CD4-positive, alpha-beta T cell treated with Interleukin-6 for 4 hours (primary cell): ENCODE measurements around the gene MRPS5.
"Not testable (repeated sequence)": the region's sequence is repeated elsewhere in the genome, so short reads cannot be mapped to it uniquely, and the experiment has no call there.

ENCODE experiments used
- DNase-seq: peaks from one replicate; pipeline ENCODE4 v3.0.0-alpha.2; 2020; ENCODE audit warnings: mixed read lengths

Gene MRPS5

GRCh38 chr2:95121407-95122196, at the start of gene MRPS5:
Gene MRPS5, minus strand, starts transcription at chr2:95121808. Its CDS starts 17 bp downstream, at chr2:95121791.
- peak; percentile 90 for DNase-seq

DNA sequence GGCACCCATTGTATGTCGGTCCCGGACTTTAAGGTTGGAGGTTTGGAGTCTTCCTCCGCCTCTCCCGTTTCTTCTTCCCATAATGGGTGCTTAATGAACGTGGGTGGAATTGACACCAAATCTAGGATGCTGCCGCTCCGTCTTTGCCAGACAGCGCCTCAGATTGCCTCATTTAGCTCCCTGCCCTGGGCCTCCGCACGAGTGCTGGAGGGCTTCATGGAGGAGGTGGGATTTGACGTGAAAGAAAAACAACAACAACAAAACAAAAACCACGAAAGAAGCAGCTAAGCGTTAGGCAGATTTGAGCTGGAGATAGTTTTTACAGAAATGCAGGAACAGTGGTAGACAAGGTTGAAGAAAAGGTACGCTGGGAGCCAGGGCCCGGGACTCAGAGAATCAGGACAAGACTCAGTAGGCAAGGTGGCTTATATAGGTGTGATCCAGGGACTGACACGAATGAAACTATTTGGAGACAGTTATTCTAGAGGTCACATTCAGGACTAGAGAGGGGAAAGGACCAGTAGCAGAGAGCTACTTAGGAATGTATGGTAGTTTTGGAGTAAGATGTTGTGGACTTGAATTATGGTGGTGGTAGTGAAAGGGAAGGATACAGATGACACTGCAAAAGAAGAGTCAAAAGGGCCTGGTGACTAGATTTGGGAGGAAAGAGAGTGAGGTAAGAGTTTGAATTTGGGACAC, 44.6 kb upstream of the MRPS5 start:
- DNase-seq: no peak

GRCh38 chr2:95165371-95166064, 43.9 kb upstream of the MRPS5 start, which contains the start of gene ZNF2:
Gene ZNF2, plus strand, starts transcription at chr2:95165809. Its CDS starts 10,418 bp downstream, at chr2:95176227.
- DNase-seq: peak; percentile 98

- DNase-seq: no peak
These were observed 43.4 kb upstream of the MRPS5 start for GRCh38 chr2:95165030-95165370.

DNA sequence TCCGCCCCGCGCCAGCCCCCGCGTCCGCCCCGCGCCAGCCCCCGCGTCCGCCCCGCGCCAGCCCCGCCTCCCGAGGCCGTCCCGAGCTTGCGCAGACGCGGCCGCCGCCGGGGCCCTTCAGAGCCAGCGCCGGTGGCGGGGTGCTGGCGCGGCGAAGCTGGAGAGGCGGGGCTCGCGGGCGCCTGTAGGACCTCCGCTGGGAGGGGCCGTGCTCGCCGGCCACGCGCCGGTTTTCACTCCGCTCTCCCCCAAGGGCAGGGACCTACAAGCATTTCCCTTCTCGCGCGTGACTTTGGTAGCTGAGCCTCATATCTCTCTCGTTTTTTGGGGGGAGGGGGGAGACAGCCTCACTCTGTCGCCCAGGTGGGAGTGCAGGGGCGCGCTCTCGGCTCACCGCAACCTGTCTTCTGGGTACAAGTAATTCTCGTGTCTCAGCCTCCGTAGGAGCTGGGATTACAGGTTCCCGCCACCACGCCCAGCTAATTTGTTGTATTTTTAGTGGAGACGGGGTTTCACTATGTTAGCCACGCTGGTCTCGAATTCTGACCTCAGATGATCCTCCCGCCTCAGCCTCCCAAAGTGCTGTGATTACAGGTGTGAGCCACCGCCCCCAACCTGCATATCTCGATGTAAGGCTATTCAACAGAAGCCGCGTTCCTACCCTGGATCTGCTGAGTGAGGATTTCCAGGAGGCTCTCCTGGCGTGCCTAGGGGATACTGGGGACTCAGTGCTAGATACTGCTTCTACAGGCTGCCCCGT, 38.3 kb upstream of the MRPS5 start, which contains the start of gene ZNF514:
Gene ZNF514, minus strand, starts transcription at position 159 of the 760 bp plus-strand sequence. CDS start 6,595 bp downstream, outside the sequence.
- peak; percentile 85 for DNase-seq

DNA sequence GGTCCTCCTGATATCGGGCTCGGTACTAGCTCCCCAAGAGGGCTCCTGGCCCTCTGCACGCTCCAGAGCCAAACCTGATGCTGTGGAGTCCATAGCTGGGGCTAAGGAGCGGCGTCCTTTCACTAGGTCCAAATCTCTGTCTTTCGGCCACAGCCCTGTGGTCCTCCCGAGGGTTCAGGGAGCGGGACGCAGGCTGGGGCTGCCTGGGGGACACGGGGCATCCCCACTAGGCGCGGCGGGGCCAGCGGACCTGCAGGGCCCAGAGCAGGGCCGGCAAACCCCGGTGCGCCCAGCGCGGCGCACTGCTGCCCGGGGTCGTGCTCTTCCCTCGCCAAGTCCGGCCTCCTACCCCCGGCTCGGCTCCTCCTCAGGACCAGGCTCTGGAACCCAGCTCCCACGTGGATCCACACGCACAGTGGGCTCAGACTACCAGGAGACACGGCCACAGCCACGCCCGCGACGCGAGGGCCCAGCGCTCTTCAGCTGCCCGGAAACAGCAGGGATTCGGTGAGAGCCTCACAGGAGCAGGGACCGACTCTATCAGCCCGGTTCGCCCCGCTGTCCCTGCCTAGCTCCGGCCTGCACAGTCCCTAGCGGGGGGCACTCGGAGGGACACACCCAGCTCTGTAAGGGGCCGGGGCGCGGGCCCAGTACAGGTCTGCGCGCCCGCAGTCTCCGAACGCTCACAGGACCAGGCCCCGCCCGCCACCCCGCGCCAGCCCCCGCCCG, 37.4 kb upstream of the MRPS5 start:
- no peak for DNase-seq

GRCh38 chr2:95158441-95158840, 36.8 kb upstream of the MRPS5 start:
- DNase-seq: no peak

DNA sequence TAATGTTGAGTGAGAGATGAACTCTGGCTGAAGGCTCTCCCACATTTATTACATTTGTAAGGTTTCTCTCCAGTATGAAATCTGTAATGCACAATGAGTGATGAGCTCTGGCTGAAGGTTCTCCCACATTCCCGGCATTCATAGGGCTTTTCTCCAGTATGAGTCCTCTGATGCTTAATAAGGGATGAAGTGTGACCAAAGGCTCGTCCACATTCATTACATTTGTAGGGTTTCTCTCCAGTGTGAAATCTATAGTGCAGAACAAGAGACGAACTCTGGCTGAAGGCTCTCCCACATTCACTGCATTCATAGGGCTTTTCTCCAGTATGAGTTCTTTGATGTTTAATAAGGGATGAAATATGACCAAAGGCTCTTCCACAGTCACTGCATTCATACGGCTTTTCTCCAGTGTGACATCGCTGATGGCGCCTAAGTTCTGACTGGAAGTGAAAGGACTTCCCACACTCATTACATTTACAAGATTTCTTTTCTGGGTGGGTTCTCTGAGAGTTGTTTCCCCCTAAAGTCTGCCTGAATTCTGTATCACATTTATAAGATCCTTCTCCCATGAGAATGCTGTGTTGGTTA, 27.9 kb upstream of the MRPS5 start:
- no peak for DNase-seq

DNA sequence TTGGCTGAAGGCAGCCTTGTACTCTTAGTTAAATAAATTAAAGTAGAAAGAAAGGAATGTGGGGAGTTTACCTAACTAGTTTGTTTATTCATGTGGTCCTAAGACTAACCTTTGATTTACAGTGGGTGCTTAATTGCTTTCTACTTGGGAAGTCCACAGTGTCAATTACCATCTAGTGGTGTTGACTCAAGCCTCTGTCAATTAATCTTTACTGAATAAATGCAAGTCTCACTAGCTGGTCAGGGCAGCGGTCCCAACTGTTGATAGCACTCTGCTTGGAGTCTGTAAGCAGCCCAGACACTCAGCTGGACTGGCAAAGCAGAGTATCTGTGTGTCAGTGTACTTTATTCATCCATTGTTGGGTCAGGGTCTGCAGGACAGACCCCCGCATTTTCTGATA, 22.2 kb upstream of the MRPS5 start:
- no peak for DNase-seq

GRCh38 chr2:95138702-95139101, 17.1 kb upstream of the MRPS5 start:
- DNase-seq: no peak

GRCh38 chr2:95122197-95122551, 566 bp upstream of the MRPS5 start:
- no peak for DNase-seq

DNA sequence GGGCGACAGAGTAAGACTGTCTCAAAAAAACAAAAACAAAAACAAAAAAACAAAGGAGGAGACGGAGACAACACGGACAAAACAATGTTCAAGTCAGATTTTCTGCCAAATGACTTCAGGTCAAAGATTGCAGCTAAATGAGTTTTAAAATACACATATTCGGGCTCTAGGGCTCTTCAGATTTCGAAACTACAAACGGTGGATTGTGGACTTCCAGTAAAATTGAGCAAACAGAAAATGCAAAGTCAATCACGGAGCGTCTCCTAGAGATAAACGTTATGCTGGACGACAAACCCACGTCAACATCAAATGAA, 558 bp downstream of the MRPS5 start:
- no peak for DNase-seq

DNA sequence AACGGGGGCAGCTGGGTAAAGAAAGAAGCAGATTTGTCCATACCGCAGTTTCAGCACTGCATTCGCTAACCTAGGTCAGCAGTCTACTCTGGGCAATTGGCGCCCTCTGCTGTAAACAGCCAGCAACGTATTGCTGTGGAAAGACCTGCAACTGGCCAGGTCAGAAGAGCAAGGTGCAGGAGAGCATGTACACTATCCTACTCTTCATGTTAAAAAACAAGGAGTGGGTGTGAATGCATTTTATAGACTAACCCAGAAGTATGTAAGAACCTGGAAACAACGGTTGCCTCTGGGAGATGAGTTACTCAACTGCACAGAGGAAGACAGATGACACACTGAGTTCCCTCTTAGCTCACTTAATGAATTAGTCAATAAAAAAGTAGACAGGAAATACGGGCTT, 6.2 kb downstream of the MRPS5 start:
- DNase-seq: peak; percentile 81

DNA sequence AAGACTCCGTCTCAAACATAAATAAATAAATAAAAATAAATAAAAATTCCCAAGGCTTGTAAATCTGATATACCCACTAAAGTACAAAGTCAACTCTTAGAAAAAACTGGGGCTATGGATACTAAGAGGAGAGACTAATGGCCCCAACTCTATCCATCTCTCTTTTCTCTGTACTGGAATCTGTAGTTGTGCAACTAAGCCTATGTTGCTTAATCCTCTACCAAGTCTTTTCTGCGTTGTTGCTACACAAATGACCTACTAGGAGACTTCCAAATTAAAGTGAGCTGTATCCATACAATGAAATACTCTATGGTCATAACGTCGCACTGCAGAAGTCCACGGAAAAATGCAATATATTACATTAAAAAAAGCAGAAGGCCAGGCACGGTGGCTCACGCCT, 8.1 kb downstream of the MRPS5 start:
- no peak for DNase-seq

- DNase-seq: no peak
These were observed 11.2 kb downstream of the MRPS5 start for GRCh38 chr2:95110395-95110794.

GRCh38 chr2:95109260-95109659, 12.3 kb downstream of the MRPS5 start:
- DNase-seq: no peak

- DNase-seq: no peak
These were observed 15.5 kb downstream of the MRPS5 start for GRCh38 chr2:95106081-95106480.

DNA sequence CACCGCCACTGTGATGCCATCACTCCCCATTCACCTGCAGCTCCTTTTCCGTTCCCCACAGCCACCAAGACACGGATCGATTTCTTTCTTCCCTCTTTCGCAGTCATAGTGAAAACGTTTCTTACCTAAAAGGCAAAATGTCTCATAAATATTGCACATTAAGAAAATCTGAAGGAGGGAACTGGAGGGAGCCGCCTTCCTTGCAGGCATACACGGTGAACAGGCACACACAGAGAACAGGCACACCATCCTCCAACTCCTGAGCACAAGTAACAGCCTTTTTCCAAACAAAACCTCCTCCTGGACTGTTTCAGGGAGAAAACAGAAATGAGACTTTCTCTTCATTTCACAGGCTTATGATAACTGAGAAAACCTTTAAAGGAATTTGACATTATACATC, 17.0 kb downstream of the MRPS5 start:
- no peak for DNase-seq

DNA sequence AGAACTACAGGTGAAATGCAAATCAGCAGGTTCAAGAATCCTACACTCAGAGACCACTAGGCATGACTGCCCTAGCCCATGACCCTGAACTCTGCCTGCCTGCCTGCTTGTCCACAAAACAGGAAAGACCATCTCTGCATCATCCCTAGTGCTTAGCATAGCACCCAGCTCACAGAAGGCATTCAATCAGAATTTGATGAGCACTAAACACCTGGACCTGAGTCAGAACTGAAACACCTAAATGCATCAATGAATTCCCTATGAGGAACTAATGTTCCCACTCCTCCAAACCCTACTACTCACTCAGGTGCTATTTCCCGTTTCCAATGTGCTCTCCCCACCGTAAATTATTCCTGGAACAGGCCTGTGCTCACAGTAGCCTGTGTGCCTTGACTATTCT, 21.7 kb downstream of the MRPS5 start:
- DNase-seq: no peak

- not testable (repeated sequence) for DNase-seq
These were observed 23.3 kb downstream of the MRPS5 start for GRCh38 chr2:95098273-95098672.

GRCh38 chr2:95091885-95092555, 29.6 kb downstream of the MRPS5 start:
- DNase-seq: no peak
